ENCODE measurements around the gene ERCC8.
"Not testable (repeated sequence)": the region's sequence is repeated elsewhere in the genome, so short reads cannot be mapped to it uniquely, and the experiment has no call there.

ERCC8 gene

DNA sequence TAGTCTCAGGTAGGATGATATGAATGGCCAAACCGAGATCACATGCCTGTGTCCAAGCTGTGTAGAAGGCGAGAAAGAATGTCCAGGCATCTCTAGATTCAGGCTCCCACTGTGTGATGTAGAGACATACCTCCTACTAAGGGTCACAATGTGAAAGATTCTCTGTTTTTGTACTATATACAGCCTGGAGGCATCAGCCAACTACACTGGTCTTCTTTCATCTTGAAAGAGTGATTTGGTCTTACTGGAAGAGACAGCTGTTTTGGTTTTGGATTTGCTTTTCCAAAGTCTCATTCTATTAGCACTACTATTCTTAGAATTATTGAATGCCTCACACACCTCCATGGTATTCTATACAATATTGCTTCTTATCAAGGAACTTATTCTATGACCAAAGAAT lies 26.4 kb downstream of the ERCC8 start:
- no peak for DNase-seq (ENCODE audit: low read depth in 2 of 3, low spot score in 1 of 3)

DNA sequence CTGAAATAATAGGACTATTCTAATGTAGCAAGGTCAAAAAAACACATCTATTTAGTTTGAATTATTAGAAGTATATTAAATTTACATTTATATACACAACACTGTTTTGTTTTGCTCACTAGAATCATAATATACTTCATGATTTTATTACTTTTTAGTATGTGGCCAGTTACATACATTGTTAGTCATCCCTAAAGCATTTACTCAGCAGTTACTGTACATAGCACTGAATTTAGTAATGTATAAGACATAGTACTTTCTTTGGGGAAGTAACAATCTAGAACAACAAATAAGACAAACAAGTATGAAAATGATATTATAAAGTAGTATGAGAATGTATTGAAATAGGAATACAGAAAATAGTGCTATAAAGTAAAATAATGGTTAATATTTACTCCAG lies 28.2 kb downstream of the ERCC8 start:
- no peak for DNase-seq (ENCODE audit: low read depth in 2 of 3, low spot score in 1 of 3)

DNA sequence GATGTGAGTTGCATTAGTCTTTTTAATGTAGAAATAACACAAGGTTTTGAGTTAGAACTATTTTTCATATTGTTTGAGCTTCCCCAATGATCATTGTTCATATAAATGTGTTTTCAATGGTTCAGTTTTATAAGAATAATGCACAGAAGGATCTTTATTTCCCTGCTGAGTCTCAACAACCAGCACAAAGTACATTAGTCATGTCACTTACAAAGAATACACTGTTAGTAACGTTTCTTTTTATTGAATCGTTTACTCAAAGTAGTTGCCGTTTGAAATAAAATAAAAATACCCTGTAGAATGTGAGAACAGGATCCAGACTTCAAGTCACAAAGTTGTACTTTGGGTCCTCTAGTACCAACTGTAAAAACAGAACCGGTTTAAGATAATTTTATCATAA lies 41.5 kb downstream of the ERCC8 start:
- no peak for DNase-seq (ENCODE audit: low read depth in 2 of 3, low spot score in 1 of 3)

DNA sequence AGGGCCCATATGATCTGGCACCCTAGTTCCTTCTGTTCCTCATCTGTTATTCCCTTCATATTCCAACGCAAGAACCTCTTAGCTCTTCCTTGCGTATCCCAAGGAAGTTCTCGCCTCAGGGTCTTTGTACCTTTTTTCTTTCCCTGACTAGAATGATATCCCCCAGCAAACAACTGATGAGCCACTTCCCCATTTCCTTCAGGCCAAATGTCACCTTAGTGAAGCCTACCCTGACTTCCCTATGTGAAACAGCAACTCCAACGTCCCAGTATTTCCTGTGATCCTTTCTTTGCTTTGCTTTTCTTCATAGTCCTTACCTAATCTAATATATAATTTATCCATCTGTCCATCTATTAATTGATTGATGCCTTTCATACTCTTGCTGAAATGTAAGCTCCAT lies 47.9 kb downstream of the ERCC8 start:
- DNase-seq (ENCODE audit: low read depth in 2 of 3, low spot score in 1 of 3) = no peak

DNA sequence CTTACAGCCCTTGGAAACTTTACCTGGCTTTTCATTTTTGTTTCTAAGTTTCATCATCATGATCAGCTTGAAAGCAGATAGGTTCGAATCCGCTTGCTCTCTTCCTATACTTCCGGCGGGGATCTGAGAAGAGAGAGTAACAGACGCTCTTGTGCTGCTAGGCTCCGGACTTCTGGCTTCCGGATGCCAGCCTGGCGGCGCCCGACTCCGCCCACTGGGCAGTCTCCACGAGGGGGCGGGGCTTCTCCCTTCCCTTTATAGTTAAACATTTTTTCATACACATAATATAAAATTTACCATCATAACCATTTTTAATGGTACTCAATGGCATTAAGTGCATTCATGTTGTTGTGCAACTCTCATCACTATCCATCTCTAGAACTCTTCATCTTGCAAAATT lies 51.3 kb downstream of the ERCC8 start:
- DNase-seq (ENCODE audit: low read depth in 2 of 3, low spot score in 1 of 3) = no peak

DNA sequence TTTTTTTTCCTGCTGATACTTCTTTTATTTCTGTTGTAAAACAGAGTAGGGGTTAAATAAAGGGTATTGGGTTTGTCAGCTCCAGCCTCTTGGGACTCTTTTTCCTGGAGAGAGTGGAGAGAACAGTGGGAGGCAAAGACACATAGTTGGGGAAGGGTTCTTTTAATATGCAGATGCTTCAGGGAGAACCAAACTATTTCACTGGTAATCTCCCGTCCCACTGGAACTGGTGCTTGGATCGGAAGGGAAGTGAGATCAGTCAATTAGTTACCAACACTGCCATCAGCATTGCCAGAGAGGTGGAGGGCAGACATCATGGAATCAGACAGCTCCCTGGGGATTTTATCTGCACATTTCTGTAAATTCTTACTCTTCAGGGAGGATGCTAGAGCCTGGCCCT lies 53.2 kb downstream of the ERCC8 start:
- no peak for DNase-seq (ENCODE audit: low read depth in 2 of 3, low spot score in 1 of 3)

DNA sequence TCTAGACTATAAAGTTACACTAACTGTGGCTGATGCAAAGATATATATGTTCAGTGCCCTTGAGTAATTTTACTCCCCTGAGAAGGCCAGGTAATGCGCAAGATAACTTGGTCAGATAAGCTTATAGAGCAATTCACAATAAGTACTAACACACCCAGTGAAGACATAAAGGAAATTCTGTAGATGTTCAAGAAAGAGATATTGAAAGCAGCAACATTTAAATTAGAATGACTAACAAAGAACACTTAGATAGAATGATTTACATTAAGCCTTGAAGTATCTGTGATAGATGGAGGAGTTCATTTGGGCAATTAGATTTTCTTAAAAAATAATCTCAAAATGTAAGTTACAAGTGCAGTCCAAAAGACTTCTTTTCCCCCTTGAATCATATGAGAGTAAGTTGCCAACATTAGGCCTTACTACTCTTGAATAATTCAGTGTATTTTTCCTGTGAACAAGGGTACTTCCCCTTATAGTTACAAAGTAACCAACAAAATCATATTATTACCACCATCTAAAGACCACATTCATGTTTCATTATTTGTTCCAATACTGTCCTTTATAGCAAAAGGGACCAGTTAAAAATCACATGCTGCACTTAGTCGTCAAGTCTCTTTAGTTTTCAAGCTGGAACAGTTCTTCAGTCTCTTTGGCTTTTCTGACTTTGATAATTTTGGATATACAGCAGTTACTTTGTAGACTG lies 56.4 kb downstream of the ERCC8 start:
- no peak for DNase-seq (ENCODE audit: low read depth in 2 of 3, low spot score in 1 of 3)

DNA sequence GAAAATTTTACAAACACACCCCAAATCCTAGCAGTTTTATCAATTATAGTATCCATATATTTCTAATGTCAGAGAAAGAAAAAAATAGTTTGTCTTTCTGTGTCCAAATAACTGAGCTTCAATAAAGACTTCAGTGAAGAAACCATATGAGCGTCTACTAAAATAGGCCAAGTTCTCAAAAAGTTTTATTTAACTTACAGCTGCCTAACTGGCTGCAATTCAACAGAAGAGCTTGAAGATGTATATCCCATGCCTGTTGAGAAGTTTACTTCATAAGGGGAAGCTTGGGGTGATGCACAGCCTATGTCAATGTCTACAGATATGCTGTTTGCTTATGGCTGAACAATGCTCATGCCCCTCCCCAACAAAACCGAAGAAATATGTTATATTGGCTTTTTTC lies 57.1 kb downstream of the ERCC8 start:
- no peak for DNase-seq (ENCODE audit: low read depth in 2 of 3, low spot score in 1 of 3)

DNA sequence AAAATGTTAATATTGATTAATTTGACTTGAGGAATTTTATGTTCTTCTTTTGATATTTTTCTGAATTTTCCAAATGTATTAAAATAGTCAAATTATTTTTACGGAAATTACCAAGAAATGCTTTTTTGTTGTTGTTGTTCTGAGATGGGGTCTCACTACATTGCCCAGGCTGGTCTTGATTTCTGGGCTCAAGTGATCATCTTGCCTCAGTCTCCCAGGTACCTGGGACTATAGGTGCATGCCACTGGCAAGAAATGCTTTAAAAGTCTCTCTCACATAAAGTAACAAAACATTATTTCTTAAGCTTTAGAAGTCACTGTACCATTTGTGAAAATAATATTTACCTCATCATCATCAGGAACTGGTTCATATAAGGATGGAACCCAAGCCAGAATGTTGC lies 57.8 kb downstream of the ERCC8 start:
- DNase-seq (ENCODE audit: low read depth in 2 of 3, low spot score in 1 of 3) = no peak

DNA sequence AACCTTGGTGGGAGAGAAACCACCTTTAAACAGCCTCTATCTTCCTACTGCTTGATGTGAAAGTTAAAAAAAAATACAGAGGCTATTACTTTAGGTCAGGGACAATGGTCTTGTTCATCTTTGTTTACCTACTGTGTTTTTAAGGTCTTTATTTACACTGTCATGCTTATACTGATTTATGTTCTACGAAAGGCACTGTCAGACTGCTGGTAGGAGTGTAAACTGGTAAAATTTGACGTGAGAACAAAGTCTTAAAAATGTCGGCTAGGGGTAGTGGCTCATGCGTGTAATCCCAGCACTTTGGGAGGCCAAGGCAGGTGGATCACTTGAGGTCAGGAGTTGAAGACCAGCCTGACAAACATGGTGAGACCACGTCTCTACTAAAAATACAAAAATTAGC lies 58.7 kb downstream of the ERCC8 start:
- no peak for DNase-seq (ENCODE audit: low read depth in 2 of 3, low spot score in 1 of 3)

DNA sequence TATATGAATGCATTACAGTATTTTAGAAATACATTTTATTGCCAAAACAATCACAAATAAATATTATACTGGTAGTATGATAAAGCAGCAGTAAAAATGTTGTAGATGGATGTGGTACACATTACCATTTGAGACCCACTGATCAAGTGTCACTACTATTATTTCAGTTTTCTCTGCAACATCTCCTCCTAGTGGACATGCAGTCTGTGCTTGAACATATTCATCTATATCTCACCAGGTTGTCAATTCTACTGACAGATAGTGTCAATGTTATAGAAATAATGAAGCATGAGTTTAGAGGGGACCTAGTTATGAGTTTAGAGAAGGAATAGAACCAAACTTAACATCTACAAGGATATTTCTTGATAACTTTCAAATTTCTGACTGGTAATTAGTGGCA lies 61.6 kb downstream of the ERCC8 start:
- no peak for DNase-seq (ENCODE audit: low read depth in 2 of 3, low spot score in 1 of 3)

DNA sequence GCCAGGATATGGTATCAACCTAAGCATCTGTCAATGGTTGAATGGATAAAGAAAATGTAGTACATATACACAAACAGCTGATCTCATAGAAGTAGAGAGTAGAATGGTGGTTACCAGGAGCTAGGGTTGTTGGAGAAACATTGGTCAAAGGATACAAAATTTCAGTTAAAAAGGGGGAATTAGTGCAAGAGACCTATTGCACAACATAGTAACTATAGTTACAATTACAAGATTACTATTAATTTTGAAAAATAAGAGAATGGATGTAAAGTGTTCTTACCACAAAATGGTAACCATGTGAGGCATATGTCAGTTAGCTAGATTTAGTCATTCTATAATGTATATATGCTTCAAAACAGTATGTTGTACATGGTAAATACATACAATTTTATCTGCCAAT lies 72.0 kb downstream of the ERCC8 start:
- DNase-seq (ENCODE audit: low read depth in 2 of 3, low spot score in 1 of 3) = no peak

DNA sequence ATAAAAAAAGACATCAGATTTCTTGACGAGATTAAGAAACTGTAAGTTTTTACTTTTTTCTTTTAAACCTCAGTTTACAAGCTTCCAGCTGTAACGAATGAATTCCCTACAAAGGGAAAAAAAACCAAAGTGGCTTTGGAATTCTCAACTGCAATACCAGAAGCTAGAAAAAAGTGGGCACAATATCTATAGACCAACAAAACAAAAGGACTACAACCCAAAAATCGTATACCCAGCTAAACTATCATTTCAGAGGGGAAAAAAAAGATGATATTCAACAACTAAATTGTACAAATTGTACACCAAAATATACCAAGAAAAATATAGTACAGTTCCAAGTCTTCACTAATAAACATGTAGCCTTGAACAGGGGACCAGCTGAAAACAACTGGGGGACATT lies 74.0 kb downstream of the ERCC8 start:
- DNase-seq (ENCODE audit: low read depth in 2 of 3, low spot score in 1 of 3) = no peak

DNA sequence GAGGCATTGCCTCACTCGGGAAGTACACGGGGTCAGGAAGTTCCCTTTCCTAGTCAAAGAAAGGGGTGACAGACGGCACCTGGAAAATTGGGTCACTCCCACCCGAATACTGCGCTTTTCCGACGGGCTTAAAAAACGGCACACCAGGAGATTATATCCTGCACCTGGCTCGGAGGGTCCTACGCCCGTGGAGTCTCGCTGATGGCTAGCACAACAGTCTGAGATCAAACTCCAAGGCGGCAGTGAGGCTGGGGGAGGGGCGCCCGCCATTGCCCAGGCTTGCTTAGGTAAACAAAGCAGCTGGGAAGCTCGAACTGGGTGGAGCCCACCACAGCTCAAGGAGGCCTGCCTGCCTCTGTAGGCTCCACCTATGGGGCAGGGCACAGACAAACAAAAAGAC lies 84.3 kb downstream of the ERCC8 start:
- not testable (repeated sequence) for DNase-seq (ENCODE audit: low read depth in 2 of 3, low spot score in 1 of 3)

DNA sequence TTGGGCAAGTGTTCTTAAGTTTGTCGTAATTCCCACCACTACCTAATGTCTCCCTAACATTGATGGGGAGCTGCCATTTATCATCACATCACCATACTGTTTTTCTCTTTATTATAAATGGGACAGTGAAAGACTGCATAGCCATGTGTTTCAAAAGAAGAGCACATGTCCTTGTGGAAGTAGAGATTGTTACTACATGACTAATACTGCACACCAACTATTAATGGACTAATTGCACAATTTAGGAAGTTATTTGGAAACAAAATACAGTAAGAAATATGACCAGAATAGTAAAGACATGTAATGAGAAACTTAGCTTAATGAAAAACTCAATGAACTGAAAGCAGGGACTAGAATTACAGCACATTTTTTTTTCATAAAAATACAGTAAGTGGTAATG lies 88.8 kb downstream of the ERCC8 start:
- no peak for DNase-seq (ENCODE audit: low read depth in 2 of 3, low spot score in 1 of 3)

DNA sequence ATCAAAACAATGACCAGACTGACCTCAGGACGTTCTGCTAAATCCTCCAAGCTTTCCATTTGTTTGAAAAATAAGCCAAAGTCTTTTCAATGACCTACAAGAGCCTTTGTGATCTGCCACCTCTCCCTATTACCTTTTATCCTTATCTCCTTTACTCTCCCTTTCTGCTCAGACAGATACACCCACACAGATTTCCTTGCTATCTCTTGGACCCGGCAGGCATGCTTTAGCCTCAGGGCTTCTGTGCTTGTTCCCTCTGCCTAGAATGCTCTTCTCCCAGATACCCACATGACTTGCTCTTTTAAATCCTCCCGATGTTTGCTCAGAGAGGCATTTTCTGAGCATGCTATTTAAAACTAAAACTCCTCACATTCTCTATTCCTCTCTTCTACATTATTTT lies 91.9 kb downstream of the ERCC8 start:
- no peak for DNase-seq (ENCODE audit: low read depth in 2 of 3, low spot score in 1 of 3)

DNA sequence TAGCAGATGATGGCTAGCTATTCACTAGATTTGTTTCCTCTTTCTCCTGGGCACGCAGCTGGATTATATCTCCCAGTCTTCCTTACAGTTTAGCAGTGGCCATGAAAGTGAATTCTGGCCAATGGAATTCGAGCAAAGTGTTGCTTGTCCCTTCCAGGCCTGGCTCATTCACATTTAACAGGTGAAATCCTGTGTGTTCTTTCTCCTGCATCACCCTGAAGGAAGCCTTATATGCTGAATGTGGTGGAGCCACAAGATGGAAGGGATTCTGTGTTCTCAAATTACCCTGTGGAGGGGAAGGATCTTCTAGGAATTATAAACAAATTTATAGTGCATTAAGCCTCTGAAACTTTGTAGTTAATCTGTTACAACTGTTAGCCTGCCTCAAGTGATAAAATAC lies 92.6 kb downstream of the ERCC8 start:
- no peak for DNase-seq (ENCODE audit: low read depth in 2 of 3, low spot score in 1 of 3)

DNA sequence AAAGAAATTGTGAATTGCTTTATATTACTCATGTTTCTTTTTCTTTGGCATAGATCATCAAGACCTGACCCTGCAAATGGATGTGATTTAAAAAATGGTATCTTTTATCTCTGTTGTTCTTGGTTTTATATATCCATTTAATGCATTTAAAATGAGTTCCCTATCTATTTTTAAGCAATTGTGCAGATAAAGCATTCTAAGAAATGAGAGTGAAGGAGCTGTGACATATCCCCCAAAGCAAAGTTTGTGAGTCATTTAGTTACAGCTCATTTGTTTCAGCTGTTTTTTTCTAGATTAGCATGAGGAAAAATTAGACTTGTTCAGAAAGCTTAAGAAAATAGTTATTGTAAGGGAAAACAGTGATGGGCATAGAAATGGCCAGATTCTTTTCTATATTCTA lies 93.2 kb downstream of the ERCC8 start:
- no peak for DNase-seq (ENCODE audit: low read depth in 2 of 3, low spot score in 1 of 3)

DNA sequence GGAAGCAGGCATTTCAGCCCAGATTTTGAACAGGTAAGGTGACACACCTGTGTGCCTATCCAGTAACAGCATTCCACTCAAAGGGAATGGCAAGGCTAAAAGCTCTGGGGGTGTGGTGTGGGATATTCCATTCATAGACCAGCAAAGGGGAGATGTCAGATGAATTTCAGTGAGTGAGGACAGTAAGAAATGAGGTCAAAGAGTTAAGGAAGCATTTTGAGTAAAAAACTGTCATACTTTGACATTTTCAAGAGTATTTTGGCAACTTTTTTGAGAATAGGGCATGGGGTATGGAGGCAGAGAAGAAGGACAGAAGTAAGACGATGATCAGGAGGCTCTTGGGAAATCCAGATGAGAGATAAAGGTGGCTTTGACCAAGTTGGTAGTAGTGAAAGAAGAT lies 98.6 kb downstream of the ERCC8 start:
- no peak for DNase-seq (ENCODE audit: low read depth in 2 of 3, low spot score in 1 of 3)

DNA sequence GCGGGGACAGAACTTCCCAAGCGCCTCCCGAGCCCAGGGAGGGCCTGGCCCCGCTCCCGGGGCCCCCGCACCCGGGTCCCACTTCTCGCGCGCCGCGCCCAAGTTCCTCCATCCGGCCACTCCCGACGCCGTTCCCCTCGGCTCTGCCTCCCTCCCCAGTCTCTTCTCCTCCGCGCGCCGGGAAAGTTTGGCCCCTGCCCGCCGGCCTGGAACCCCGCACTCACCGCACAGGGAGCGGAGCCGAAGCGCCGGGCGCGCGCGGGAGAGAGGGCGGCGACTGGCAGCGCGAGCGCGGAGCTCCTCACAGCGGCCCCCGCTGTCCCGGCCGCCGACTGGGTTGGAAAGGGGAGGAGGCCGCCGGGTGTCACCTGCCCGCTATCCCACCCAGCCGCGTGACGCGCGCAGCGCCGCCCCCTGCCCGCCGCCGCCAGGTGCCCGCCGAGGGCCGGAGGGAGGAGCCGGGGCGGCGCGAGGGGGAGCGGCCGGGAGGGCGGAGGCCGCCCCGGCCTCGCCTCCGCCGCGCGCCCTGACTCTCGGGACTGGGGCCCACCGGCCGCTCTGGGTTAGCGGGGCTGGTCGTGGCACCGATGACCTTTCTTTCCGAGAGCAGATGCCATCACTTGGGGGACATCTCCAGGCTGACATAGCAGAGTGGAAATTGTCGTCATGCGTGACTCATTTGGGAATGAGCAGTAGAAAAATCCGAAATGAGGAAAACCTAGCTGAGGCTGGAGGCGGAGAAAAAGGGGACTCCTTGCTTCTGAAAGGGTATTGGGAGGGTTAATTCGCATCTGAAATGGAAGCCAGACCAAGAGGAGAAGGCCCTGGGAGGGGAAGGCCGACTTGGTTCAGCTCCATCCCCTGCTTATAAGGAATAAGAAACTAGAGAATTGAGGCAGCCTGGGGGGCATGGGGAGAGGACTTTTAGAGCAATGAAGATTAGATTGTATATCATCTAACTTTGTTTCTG lies 100.6 kb downstream of the ERCC8 start, which contains the start of gene ELOVL7:
Gene ELOVL7, minus strand, starts transcription at position 334 of the 970 bp plus-strand sequence. CDS start 56,872 bp downstream, outside the sequence.
- peak in 2 of 3 donors; percentile 15 to 35 for DNase-seq (ENCODE audit: low read depth in 2 of 3, low spot score in 1 of 3)

DNA sequence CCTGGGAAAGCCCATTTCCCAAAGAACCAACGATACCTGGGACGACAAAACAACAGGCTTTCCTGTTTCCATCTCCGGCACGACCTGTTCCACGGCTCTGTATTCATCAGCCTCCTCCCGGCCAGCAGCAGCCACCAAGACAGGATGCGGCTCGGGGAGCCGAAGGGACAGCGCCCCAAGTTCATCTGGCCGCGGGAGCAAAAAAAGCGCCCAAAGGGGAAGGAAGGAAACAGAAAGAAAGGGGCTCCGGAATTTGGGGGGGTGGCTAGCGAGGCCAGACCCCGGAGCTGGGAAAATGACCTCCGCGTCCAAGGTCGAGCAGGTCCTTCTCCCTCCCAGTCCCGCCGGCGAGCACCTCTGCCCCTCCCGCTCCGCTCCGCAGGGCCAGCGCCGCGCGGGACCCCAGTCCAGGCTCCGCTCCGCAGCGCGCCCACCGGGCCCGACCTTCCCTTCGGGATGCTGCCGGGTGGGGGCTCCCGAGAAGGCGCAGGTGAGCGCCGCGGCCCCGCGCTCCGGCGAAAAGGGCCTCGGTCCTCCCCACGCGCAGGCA lies 101.4 kb downstream of the ERCC8 start:
- DNase-seq (ENCODE audit: low read depth in 2 of 3, low spot score in 1 of 3) = no peak

DNA sequence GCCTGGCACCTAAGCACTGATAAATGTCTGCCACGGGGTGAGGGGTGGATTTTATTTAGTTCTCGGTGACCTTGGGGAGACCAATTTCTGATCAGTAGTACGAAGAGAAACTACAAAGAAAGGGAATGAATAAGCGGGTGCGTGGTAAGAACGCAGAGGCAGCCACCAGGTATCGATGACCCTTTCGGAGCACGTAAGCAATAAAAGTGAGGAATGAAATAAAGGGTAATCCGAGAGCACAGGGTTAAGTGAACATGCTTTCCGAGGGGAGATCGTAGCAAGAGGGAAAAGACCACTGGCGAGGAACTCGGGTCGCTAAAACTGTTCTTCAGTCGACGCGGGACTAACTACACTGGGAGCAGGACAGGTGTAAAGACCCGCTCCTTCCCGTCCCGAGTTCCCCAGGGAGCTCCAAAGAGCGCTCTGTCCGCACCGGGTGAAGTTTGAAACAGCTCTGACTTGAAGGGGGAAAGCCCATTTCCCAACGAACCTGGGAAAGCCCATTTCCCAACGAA lies 101.9 kb downstream of the ERCC8 start:
- no peak for DNase-seq (ENCODE audit: low read depth in 2 of 3, low spot score in 1 of 3)

Measured in stimulated activated CD4-positive, alpha-beta T cell treated with anti-CD3 and anti-CD28 coated beads, Interleukin-12 subunit alpha, Interleukin-12 subunit beta, amount 100 ng/mL, for 48 hours (primary cell).